Measurements from ENCODE around the gene TMEM92.

GRCh38 chr17:50268743-50269275 lies 5.5 kb upstream of the TMEM92 start:
- TF ChIP-seq EZH2phosphoT487 (IDR thresholded peaks at IDR 0.05; ENCODE audit: insufficient read depth, low read depth) (no peak), EZH2 (IDR thresholded peaks at IDR 0.05; ENCODE audit: insufficient read depth, poor library complexity, severe bottlenecking) (no peak)
